H1 (cell line): ENCODE data around the gene AHSP. TPM values are rescaled to one million over a fixed set of nuclear protein-coding genes. Genes with fewer than 3 reads are reported as not detected.

Experiments used
- BACH1 ChIP-seq: IDR thresholded peaks from 2 replicates; pipeline ENCODE4 v1.6.1; 2012; ENCODE audit warnings: low read length, improper control_type of control experiment
- E2F6 ChIP-seq: IDR thresholded peaks from 2 replicates; pipeline ENCODE4 v1.6.1; 2012; ENCODE audit warnings: inconsistent platforms
- GABPA ChIP-seq: IDR thresholded peaks from 2 replicates; pipeline ENCODE4 v1.6.1; 2011; ENCODE audit warnings: mild to moderate bottlenecking, low read length, moderate library complexity, borderline replicate concordance; ENCODE audit not compliant: insufficient read depth
- JUND ChIP-seq: IDR thresholded peaks from 2 replicates; pipeline ENCODE4 v1.6.1; 2011; ENCODE audit warnings: mild to moderate bottlenecking, improper control_type of control experiment, low read length
- POU5F1 ChIP-seq: IDR thresholded peaks from 2 replicates; pipeline ENCODE4 v1.6.1; 2011; ENCODE audit warnings: low read depth, mild to moderate bottlenecking, low read length, moderate library complexity
- polyA plus RNA-seq, 7 experiments: library from polyadenylated mRNA; depleted of rRNA in 3 of 7; stranded (reverse) in 5 of 7; unstranded in 2 of 7; fragments of >200 nt in 5 of 7; fragments of 200-250 nt in 2 of 7; gene quantifications; 1 replicate in 5 of 7; 2 replicates in 1 of 7; 4 replicates in 1 of 7; pipeline versions ENCODE4 v1.2.1 to v1.2.3, GENCODE V29; 2011 to 2013; ENCODE audit warnings: missing spikeins in 2 of 7, mixed read lengths in 2 of 7
- total RNA-seq: library from RNA; stranded (reverse); fragmentation: NEBNext Ultra II Directional; extraction: Animal tissue kit (Norgen Biotek cat#: 25700); gene quantifications from 2 replicates; pipeline ENCODE4 v1.2.1, GENCODE V29; 2021

The AHSP gene
- total and polyA plus RNA-seq, 2 of the 8 experiments (the other 6 are each of a cell fraction or from before 2014, with no cell fraction given): 0.91 to 15.3 TPM

GRCh38 chr16:31485571-31485970, 42.1 kb upstream of the AHSP start (continued):
- no peak for TF ChIP-seq E2F6
- no peak for TF ChIP-seq GABPA
- TF ChIP-seq JUND: no peak
- no peak for TF ChIP-seq POU5F1
- TF ChIP-seq BACH1: no peak
